HCEC 1CT (cell line): ENCODE results near the gene FOXRED2.

Experiments
- DNase-seq: peaks from one replicate; pipeline ENCODE4 v3.0.0-alpha.2; 2017

The FOXRED2 gene

GRCh38 chr22:36447632-36448031 is 59.2 kb downstream of the FOXRED2 start:
- DNase-seq, result no peak

- peak; percentile 94 for DNase-seq
These were observed 61.6 kb downstream of the FOXRED2 start for GRCh38 chr22:36445158-36445668.

DNA sequence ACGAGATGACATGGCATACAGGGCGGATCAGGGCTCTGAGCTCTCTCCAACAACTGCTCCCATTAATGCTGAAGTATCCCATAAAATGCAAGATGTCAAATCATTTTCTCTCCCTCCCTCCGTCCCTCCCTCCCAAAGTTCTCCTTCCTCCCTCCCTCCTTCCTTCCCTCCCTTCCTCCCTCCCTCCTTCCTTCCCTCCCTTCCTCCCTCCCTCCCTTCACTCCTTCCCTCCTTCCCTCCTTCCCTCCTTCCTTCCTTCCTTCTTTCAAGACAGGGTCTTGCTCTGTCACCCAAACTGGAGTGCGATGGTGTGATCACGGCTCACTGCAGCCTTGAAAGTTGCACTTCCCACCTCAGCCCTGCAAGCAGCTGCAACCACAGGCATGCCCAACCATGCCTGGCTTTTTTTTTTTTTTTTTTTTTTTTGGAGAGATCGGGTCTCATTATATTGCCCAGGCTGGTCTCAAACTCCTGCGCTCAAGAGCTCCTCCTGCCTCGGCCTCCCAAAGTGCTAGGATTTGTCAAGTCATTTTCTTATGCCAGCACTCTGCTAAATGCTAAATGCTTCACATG is 63.6 kb downstream of the FOXRED2 start:
- DNase-seq, result no peak

- DNase-seq, result no peak
These were observed 64.2 kb downstream of the FOXRED2 start for GRCh38 chr22:36442506-36443197.

DNA sequence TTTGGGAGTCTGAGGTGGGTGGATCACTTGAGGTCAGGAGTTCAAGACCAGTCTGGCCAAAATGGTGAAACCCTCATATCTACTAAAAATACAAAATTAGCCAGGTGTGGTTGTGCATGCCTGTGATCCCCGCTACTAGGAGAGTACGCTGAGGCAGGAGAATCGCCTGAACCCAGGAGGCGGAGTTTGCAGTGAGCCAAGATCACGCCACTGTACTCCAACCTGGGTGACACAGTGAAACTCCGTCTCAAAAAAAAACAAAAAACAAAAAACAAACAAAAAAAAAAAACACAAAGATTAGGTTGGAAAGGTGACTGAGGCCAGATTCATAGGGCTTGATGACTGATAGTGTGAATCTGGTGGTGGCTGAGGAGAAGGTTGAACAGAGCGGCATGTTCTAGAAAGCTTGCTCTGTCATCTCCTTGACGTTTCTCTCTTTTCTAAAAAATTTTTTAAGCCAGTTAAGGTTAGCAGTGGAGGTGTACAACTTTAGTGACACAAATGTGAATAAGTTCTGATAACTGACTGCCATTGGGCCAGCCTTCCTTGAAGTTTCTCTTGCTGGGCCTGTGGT is 66.3 kb downstream of the FOXRED2 start:
- no peak for DNase-seq

- peak; percentile 96 for DNase-seq
These were observed 67.2 kb downstream of the FOXRED2 start for GRCh38 chr22:36439481-36440271.
